IPS-18a (cell line): ENCODE results near the gene PRSS16.

Experiments used
- H3K27ac ChIP-seq: one replicate; pipeline ENCODE4 v1.5.1; 2013; ENCODE audit warnings: low read length
- H3K27me3 ChIP-seq: one replicate; pipeline ENCODE4 v1.6.1; 2013; ENCODE audit warnings: mild to moderate bottlenecking, low read length; ENCODE audit not compliant: control insufficient read depth, insufficient read depth
- H3K36me3 ChIP-seq: one replicate; pipeline ENCODE4 v1.6.1; 2013; ENCODE audit warnings: low read depth, low read length; ENCODE audit not compliant: control insufficient read depth
- H3K4me1 ChIP-seq: one replicate; pipeline ENCODE4 v1.6.1; 2013; ENCODE audit warnings: low read depth, low read length; ENCODE audit not compliant: control insufficient read depth
- H3K4me3 ChIP-seq: one replicate; pipeline ENCODE4 v1.5.1; 2013; ENCODE audit warnings: low read length
- H3K9ac ChIP-seq: one replicate; pipeline ENCODE4 v1.6.1; 2013; ENCODE audit warnings: mild to moderate bottlenecking, low read length, moderate library complexity
- H3K9me3 ChIP-seq: one replicate; pipeline ENCODE4 v1.6.1; 2013; ENCODE audit warnings: low read depth, low read length; ENCODE audit not compliant: control insufficient read depth

Gene PRSS16

DNA sequence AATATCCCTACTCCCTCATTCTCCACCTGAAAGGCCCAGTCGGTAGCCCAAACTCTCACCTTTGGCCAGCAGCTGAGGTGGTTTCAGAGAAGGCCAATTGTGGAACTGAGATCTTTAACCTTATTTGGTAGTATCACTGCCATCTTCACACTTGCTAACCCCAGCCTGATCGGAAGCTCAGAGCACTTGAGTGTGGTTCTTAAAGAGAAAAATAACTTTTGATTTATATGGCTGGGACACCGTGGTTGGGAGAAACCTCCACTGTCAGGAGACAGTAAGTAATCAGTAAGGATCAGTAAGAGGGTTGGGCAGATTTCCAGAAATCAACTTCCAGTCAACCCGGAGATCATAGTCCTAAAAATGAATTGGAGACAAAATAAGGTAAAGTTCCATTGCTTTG, 22.8 kb upstream of the PRSS16 start:
- Histone ChIP-seq H3K9ac (no peak overlapping the region), H3K4me1 (no peaks in the 10 kb centered on the region), H3K36me3 (no peaks in the 10 kb centered on the region), H3K4me3 (no peak overlapping the region), H3K27me3 (peaks cover 5% of the 10 kb centered on the region), H3K27ac (no peak overlapping the region), H3K9me3 (no peaks in the 10 kb centered on the region)

DNA sequence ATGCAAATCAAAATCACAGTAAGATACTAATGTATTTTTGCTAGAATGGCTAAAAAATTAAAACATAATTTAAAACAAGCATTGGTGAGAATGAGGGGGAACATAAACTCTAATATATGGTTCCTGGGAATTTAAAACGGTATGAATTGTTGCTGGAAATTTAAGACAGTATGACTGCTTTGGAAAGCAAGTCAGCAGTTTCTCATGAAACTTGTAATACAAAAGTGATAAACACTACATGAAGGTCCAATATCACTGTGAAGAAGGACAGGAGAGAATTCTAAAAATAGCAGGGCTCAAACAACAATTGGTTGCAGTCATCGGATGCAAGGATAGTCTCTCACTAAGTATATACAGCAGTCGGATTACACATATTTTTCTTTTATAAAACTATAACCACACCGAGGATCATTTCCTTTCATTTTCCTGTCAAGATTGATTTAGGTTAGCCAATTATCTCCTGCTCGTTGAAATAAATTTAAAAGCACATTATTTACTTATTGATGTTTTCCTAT, 18.5 kb upstream of the PRSS16 start:
- Histone ChIP-seq H3K27ac (no peak overlapping the region), H3K9me3 (no peaks in the 10 kb centered on the region), H3K4me1 (no peaks in the 10 kb centered on the region), H3K36me3 (no peaks in the 10 kb centered on the region), H3K4me3 (peak overlapping the region; percentile 58), H3K9ac (peak overlapping the region; percentile 8), H3K27me3 (peaks cover 5% of the 10 kb centered on the region)

DNA sequence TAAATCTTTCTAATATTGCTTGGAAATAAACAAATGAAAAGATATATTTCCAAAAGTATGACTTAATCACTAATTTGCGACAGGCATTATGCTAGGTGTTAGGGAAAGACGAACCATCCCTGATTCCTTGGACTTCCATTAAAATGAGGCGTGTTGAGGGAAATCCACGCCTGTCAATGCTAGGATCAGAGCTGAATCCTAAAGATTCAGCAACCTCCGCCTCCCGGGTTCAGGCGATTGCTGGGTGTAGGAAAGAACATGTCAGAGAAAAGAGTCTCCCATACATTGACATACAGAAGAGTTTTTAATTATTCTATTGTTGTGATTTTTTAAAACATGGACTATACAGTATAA, 16.8 kb upstream of the PRSS16 start:
- Histone ChIP-seq H3K9me3 (no peaks in the 10 kb centered on the region), H3K4me1 (no peaks in the 10 kb centered on the region), H3K27me3 (peaks cover 5% of the 10 kb centered on the region), H3K4me3 (peak overlapping the region; percentile 58), H3K9ac (peak overlapping the region; percentile 15), H3K27ac (no peak overlapping the region), H3K36me3 (no peaks in the 10 kb centered on the region)

DNA sequence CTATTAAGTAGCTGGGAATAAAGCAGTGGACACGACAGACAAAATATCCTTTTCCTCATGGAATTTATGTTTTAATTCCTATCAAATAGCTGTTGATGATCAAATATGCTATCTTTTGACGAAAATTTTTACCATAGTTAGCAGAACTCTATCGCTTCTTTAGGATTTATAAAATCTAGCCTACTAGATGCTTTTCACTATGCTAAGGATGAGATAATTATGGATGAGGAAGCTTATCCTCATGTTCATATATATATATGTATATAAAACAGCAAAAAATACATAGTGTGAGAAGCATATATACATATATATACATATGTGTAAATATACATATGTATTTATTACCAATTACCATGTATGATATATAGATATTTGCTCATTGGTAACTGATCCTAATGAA, 12.9 kb upstream of the PRSS16 start:
- Histone ChIP-seq H3K4me1 (peaks cover 3% of the 10 kb centered on the region), H3K27ac (no peak overlapping the region), H3K27me3 (peaks cover 18% of the 10 kb centered on the region), H3K9ac (peak overlapping the region; percentile 70), H3K9me3 (no peaks in the 10 kb centered on the region), H3K4me3 (peak overlapping the region; percentile 80), H3K36me3 (no peaks in the 10 kb centered on the region)

DNA sequence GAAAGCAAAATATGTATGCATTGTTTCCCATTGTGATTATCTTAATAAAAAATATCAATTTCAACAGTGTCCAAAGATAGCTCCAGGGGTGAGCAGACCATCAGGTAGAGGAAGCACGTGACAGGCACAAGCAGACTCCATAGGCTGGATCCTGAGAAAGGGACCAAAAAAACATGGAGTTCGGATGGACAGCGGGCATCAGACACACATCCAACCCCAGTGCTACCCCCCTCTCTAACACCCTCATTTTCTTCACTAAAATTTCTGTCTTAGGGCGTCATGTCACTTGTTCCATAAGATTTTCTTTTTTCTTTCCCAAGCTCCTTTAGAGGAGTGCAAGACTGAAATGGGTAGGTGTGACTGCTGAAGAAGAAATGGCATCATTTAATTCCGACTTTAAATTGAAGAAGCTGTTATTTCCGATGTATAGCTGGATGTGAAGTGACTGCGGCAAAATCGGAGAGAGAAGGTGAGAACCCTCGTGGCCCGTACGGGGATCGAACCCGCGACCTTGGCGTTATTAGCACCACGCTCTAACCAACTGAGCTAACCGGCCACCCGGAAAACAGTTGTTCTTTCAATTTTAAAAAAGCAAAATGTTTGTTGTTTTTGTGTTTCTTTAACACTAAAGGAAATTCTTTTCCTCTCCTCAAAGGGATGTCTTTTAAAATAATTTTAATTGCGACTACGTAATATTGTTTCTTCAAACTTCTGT, 10.3 kb upstream of the PRSS16 start:
- no peak overlapping the region for H3K27ac ChIP-seq
- H3K36me3 ChIP-seq: no peaks in the 10 kb centered on the region
- H3K27me3 ChIP-seq: peaks cover 18% of the 10 kb centered on the region
- no peaks in the 10 kb centered on the region for H3K9me3 ChIP-seq
- H3K4me1 ChIP-seq: peaks cover 3% of the 10 kb centered on the region
- peak overlapping the region; percentile 28 for H3K9ac ChIP-seq
- H3K4me3 ChIP-seq: peak overlapping the region; percentile 75

DNA sequence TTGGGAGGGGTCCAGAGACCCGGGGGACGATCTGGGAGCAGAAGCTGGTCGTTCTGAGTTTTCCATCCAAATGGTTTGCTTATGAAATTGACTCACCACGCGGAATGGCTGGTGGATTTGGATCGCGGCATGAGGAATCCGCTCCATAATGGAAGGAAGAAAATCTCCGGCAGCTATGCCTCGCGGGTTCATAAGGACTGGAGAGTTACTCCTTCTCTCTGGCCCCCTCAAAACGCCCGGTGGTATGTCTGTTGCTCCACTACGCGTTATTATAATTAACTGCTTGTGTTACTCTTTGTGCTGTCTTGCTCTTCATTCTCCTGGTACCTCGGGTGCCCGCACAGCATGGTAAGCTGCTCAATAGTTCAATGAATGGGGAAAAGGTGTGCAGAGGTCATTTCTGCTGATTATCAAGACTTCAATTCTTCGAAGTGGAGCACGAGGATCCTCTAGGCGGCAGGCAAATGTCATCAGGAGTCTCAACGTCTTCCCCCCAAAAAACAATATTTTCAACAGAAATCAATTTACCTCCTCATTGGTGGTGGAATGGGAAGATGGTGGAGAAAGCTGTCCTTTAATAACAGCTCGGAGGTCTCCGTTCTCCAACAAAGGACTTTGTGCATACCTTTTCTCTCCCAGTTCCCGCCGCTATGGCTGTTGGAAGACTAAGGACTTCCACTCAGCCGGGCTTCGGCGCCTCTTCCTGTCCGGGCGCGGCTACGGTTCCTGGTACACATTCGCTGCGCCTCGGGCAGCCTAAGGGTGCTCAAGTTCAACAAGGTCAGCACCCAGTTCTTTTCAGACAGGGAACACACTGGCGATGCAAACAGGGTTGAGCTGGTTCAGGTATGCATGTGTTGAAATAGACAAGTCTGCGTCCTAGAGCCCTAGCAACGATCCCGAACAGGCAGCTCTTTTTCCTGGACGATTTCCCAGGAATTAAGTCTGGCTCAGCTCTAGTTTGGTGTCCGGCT, 9.2 kb upstream of the PRSS16 start:
- Histone ChIP-seq H3K4me1 (peaks cover 3% of the 10 kb centered on the region), H3K36me3 (no peaks in the 10 kb centered on the region), H3K27ac (no peak overlapping the region), H3K4me3 (peak overlapping the region; percentile 75), H3K9me3 (no peaks in the 10 kb centered on the region), H3K27me3 (peaks cover 18% of the 10 kb centered on the region), H3K9ac (peak overlapping the region; percentile 28)

DNA sequence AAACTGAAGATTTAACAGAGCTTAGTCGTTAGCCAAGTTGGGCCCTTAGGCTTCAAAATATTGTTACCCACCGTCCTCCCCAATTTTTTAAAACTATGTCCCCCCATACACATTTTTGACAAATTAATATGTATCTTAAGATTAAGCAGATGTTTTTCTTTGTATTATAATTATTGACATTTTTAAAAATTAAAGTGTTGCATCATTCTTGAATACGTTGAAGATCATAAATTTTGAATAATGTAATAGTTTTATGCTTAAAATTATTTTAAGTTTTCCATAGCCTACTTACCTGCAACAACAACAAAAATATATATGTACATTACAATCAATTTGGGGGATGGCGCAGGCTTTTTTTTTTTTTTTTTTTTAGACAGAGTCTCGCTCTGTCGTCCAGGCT, 8.2 kb upstream of the PRSS16 start:
- peak overlapping the region; percentile 75 for H3K4me3 ChIP-seq
- no peak overlapping the region for H3K9ac ChIP-seq
- H3K9me3 ChIP-seq: no peaks in the 10 kb centered on the region
- no peaks in the 10 kb centered on the region for H3K36me3 ChIP-seq
- H3K27ac ChIP-seq: no peak overlapping the region
- peaks cover 18% of the 10 kb centered on the region for H3K27me3 ChIP-seq
- H3K4me1 ChIP-seq: peaks cover 3% of the 10 kb centered on the region

DNA sequence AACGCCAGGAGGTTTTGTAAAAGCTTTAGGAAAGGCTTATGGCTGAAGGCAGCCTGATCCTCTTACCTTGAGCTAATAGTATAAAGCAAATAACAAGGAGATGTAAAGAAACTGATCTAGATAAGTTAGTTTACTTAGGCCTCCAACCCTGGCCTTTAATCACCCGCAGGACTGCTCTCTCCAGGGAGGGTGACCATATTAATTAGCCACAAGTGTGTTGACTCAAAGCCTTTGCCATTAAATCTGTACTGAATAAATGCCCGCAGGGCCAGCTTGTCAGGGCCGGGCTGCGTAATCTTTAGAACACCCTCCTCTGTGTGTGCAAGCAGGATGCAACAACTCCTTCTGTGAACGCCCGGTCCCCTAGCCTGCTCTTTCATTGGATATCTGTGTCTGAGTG, 6.1 kb upstream of the PRSS16 start:
- Histone ChIP-seq H3K9ac (no peak overlapping the region), H3K27me3 (peaks cover 18% of the 10 kb centered on the region), H3K27ac (no peak overlapping the region), H3K9me3 (no peaks in the 10 kb centered on the region), H3K4me1 (peaks cover 3% of the 10 kb centered on the region), H3K36me3 (no peaks in the 10 kb centered on the region), H3K4me3 (no peak overlapping the region)

DNA sequence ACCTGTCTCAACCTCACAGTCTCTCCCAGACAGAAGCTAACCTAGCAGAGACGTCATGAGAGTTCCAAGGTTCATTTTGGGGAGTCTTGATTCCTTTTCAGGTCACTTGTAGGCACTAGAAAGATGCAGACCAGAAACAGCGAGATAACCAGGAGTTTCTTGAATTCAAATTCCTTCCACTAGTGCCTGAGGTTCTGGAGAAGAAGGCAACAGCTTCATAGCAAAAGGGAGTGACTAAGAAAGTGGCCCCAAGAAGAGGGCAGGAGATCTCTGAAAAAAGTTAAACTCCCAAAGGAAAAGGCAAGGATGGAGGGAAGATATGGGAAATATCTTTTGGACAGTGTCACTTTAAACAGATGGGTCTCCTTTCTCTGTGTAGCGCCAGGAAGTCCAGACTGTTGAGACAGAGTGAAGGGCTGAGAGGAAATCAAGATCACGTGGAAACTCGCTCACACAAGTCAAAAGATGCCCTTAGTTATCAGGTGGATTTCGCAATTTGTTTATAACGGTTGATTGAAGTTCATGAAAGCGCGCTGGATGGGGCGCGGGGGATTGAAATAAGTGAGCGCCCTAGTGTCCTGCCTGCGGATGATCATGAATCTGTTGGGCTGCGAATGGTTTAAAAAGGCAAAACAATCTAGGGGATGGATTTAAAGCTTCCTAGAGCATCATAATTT, 4.8 kb upstream of the PRSS16 start:
- Histone ChIP-seq H3K36me3 (no peaks in the 10 kb centered on the region), H3K27me3 (peaks cover 15% of the 10 kb centered on the region), H3K27ac (no peak overlapping the region), H3K4me1 (peaks cover 3% of the 10 kb centered on the region), H3K9ac (no peak overlapping the region), H3K9me3 (no peaks in the 10 kb centered on the region), H3K4me3 (no peak overlapping the region)

DNA sequence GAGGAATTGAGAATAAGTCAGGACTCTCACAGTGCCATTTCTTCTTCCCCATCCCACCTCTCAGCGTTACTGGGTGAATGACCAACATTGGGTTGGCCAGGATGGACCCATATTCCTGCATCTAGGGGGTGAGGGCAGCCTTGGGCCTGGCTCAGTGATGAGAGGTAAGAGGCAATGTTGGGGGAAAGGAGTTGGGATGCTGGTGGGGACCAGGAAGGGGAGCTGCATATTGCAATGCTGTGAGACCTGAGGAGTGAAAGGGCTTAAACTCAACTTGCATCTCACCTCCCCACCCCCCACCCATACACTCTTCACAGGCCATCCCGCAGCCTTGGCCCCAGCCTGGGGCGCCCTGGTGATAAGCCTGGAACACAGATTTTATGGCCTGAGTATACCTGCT, 1.3 kb downstream of the PRSS16 start:
- peaks cover 3% of the 10 kb centered on the region for H3K4me1 ChIP-seq
- H3K36me3 ChIP-seq: no peaks in the 10 kb centered on the region
- H3K9me3 ChIP-seq: no peaks in the 10 kb centered on the region
- H3K4me3 ChIP-seq: no peak overlapping the region
- peaks cover 12% of the 10 kb centered on the region for H3K27me3 ChIP-seq
- no peak overlapping the region for H3K9ac ChIP-seq
- H3K27ac ChIP-seq: no peak overlapping the region
